ENCODE measurements around the gene FUZ. TPM values are rescaled to one million over a fixed set of nuclear protein-coding genes. Genes with fewer than 3 reads are reported as not detected.

FUZ gene
- total and polyA plus RNA-seq, 2 of the 4 experiments (the other 2 are of a cell fraction) = 12.1 to 14.3 TPM

DNA sequence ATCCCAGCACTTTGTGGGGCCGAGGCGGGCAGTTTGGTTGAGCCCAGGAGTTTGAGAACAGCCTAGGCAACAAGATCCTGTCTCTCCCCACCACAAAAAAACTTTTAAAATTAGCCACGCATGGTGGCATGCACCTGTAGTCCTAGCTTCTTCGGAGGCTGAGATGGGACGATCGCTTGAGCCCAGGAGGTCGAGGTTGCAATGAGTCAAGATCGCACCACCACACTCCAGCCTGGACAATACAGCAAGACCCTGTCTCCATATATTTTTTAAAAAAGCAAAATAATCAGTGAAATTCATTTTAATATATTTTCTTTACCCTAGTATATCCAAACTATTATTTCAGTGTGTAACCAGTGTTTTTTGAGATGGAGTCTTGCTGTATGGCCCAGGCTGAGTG lies 38.1 kb downstream of the FUZ start:
- DNase-seq (no peak), ATAC-seq (ENCODE audit: low read depth) (no peak)
- H3K27ac ChIP-seq (ENCODE audit: insufficient read depth, low read length) = no peak overlapping the region
- no peak overlapping the region for H3K56ac ChIP-seq (ENCODE audit: extremely low read depth, insufficient read depth, low read length)
- H3K4me2 ChIP-seq (ENCODE audit: low read depth, low read length) = no peak overlapping the region
- POLR2A ChIA-PET (ENCODE audit: unreplicated experiment) = no interaction called here
- no peak overlapping the region for H3K9ac ChIP-seq (ENCODE audit: low read depth, low read length)
- CTCF ChIA-PET = no interaction called here
- no peak overlapping the region for H4K5ac ChIP-seq (ENCODE audit: low read depth, low read length)
- H3K9me1 ChIP-seq (ENCODE audit: insufficient read depth, low read length) = peaks cover 21% of the 10 kb centered on the region; the same call in 1 of the 2 replicates
- H3K4me1 ChIP-seq (ENCODE audit: control insufficient read depth, insufficient read depth, low read length) = no peaks in the 10 kb centered on the region
- H2BK20ac ChIP-seq (ENCODE audit: low read depth, low read length) = no peak overlapping the region
- H3K14ac ChIP-seq (replicated peaks; ENCODE audit: low read depth, low read length) = no peak overlapping the region
- no peak overlapping the region for H2AK5ac ChIP-seq (ENCODE audit: low read depth, low read length)
- no peak for TF ChIP-seq NFE2L2 (IDR thresholded peaks at IDR 0.05; ENCODE audit: low read depth, low read length)
- no peak for TF ChIP-seq BHLHE40 (IDR thresholded peaks at IDR 0.05; ENCODE audit: low read depth, low read length)
- TF ChIP-seq, protein P1, sequence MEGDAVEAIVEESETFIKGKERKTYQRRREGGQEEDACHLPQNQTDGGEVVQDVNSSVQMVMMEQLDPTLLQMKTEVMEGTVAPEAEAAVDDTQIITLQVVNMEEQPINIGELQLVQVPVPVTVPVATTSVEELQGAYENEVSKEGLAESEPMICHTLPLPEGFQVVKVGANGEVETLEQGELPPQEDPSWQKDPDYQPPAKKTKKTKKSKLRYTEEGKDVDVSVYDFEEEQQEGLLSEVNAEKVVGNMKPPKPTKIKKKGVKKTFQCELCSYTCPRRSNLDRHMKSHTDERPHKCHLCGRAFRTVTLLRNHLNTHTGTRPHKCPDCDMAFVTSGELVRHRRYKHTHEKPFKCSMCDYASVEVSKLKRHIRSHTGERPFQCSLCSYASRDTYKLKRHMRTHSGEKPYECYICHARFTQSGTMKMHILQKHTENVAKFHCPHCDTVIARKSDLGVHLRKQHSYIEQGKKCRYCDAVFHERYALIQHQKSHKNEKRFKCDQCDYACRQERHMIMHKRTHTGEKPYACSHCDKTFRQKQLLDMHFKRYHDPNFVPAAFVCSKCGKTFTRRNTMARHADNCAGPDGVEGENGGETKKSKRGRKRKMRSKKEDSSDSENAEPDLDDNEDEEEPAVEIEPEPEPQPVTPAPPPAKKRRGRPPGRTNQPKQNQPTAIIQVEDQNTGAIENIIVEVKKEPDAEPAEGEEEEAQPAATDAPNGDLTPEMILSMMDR (conservative IDR thresholded peaks at IDR 0.05; ENCODE audit: low read depth, low read length) = no peak
- TF ChIP-seq POLR2A (IDR thresholded peaks at IDR 0.05; ENCODE audit: low read depth, low read length) = no peak
- no peak for TF ChIP-seq FOS (IDR thresholded peaks at IDR 0.05; ENCODE audit: low read depth, low read length)
- TF ChIP-seq CHD1 (IDR thresholded peaks at IDR 0.05; ENCODE audit: low read depth, low read length) = no peak
- no peak for TF ChIP-seq RCOR1 (IDR thresholded peaks at IDR 0.05; ENCODE audit: insufficient replicate concordance, low read length)
- no peak overlapping the region for H3K4ac ChIP-seq (ENCODE audit: low read depth, low read length)
- H3K36me3 ChIP-seq (ENCODE audit: control insufficient read depth, insufficient read depth, low read length) = peaks cover 17% of the 10 kb centered on the region
- H2BK120ac ChIP-seq (ENCODE audit: low read depth, low read length) = no peak overlapping the region
- H4K91ac ChIP-seq (ENCODE audit: insufficient read depth, low read depth, low read length) = no peak overlapping the region
- H2AFZ ChIP-seq (replicated peaks; ENCODE audit: low read length, poor library complexity) = no peak overlapping the region
- H3K79me1 ChIP-seq (ENCODE audit: low read depth in 1 of 2, low read length in 2 of 2) = peaks cover 32 to 78% of the 10 kb centered on the region in 2 experiments
- no peak overlapping the region for H4K8ac ChIP-seq (ENCODE audit: low read depth in 2 of 2, low read length in 2 of 2)
- H2BK5ac ChIP-seq (ENCODE audit: low read depth, low read length, poor library complexity, severe bottlenecking) = no peak overlapping the region
- no TSS peak for BruUV-seq (replicated peaks)
- in situ Hi-C loops (cut with MboI; ENCODE audit: low sequenced_read_pairs) (no loop called here), intact Hi-C loops (cut with micrococcal nuclease) (no loop called here), dilution Hi-C loops (cut with HindIII; ENCODE audit: low sequenced_read_pairs, unreplicated experiment) (no loop called here)
- H3K9me3 ChIP-seq (ENCODE audit: control insufficient read depth, insufficient read depth, low read length) = no peaks in the 10 kb centered on the region
- H2AK9ac ChIP-seq (replicated peaks; ENCODE audit: low read depth, low read length, poor library complexity) = no peak overlapping the region
- no peak overlapping the region for H3K18ac ChIP-seq (ENCODE audit: low read depth, low read length)
- H3K27me3 ChIP-seq (ENCODE audit: control insufficient read depth, insufficient read depth, low read length) = no peaks in the 10 kb centered on the region
- H2BK15ac ChIP-seq (ENCODE audit: low read depth, low read length) = no peak overlapping the region
- no peak overlapping the region for H3K23ac ChIP-seq (ENCODE audit: low read depth, low read length)
- peaks cover 58% of the 10 kb centered on the region for H4K20me1 ChIP-seq (ENCODE audit: insufficient read depth, low read length)
- H3K4me3 ChIP-seq (ENCODE audit: insufficient read depth, low read depth, low read length) = no peak overlapping the region
- WGBS, 2 experiments (ENCODE audit: extremely low coverage in 2 of 2, insufficient read length in 1 of 2) = 93% methylated on average over 3 of the region's 8 CpGs; no CpG with 5 or more reads in 1 of the 2 experiments

Measured in IMR-90 (cell line).